Ishikawa (cell line): ENCODE measurements around the gene MICALL2.

Source experiments
- CEBPB ChIP-seq: IDR thresholded peaks from 2 replicates; pipeline ENCODE4 v1.6.1; 2012
- CREB1 ChIP-seq: IDR thresholded peaks from 2 replicates; pipeline ENCODE4 v1.6.1; 2012; ENCODE audit warnings: low read depth
- EGR1 ChIP-seq: IDR thresholded peaks from 2 replicates; pipeline ENCODE4 v1.6.1; 2012
- EP300 ChIP-seq: IDR thresholded peaks from 2 replicates; pipeline ENCODE4 v1.6.1; 2012; ENCODE audit warnings: borderline replicate concordance
- FOXM1 ChIP-seq: IDR thresholded peaks from 2 replicates; pipeline ENCODE4 v1.6.1; 2012; ENCODE audit warnings: low read depth, borderline replicate concordance
- MAX ChIP-seq: IDR thresholded peaks from 2 replicates; pipeline ENCODE4 v1.6.1; 2012
- NFIC ChIP-seq: IDR thresholded peaks from 2 replicates; pipeline ENCODE4 v1.6.1; 2012
- RAD21 ChIP-seq: IDR thresholded peaks from 2 replicates; pipeline ENCODE4 v1.6.1; 2012; ENCODE audit warnings: low read depth
- REST ChIP-seq: IDR thresholded peaks from 2 replicates; pipeline ENCODE4 v1.6.1; 2012; ENCODE audit warnings: low read depth, mild to moderate bottlenecking
- TAF1 ChIP-seq: IDR thresholded peaks from 2 replicates; pipeline ENCODE4 v1.6.1; 2012; ENCODE audit warnings: low read depth, mild to moderate bottlenecking
- TCF12 ChIP-seq: IDR thresholded peaks from 2 replicates; pipeline ENCODE4 v1.6.1; 2012; ENCODE audit warnings: low read depth
- TEAD4 ChIP-seq: IDR thresholded peaks from 2 replicates; pipeline ENCODE4 v1.6.1; 2012
- USF1 ChIP-seq: IDR thresholded peaks from 2 replicates; pipeline ENCODE4 v1.6.1; 2012
- YY1 ChIP-seq: IDR thresholded peaks from 2 replicates; pipeline ENCODE4 v1.6.1; 2012; ENCODE audit warnings: low read depth
- ZBTB7A ChIP-seq: IDR thresholded peaks from 2 replicates; pipeline ENCODE4 v1.6.1; 2012; ENCODE audit warnings: low read depth

Gene MICALL2

GRCh38 chr7:1450987-1451386 is 8.3 kb downstream of the MICALL2 start:
- TF ChIP-seq TEAD4, result no peak
- TF ChIP-seq RAD21, result no peak
- no peak for TF ChIP-seq EGR1
- no peak for TF ChIP-seq TAF1
- no peak for TF ChIP-seq USF1
- TF ChIP-seq MAX, result no peak
- no peak for TF ChIP-seq EP300
- TF ChIP-seq FOXM1, result no peak

- TF ChIP-seq USF1 (no peak), EGR1 (no peak), TAF1 (no peak), CEBPB (no peak), RAD21 (no peak), TEAD4 (no peak), EP300 (no peak), FOXM1 (no peak), YY1 (no peak), MAX (no peak), TCF12 (no peak), NFIC (no peak), REST (no peak), CREB1 (no peak)
These were observed 8.8 kb downstream of the MICALL2 start for GRCh38 chr7:1450431-1450830.

- TF ChIP-seq REST, result no peak
- no peak for TF ChIP-seq RAD21
- no peak for TF ChIP-seq FOXM1
- TF ChIP-seq TCF12, result no peak
- TF ChIP-seq USF1, result no peak
- TF ChIP-seq CEBPB, result no peak
- TF ChIP-seq NFIC, result no peak
- no peak for TF ChIP-seq CREB1
- no peak for TF ChIP-seq EP300
- no peak for TF ChIP-seq TEAD4
- TF ChIP-seq MAX, result no peak
- no peak for TF ChIP-seq YY1
- TF ChIP-seq EGR1, result no peak
- no peak for TF ChIP-seq TAF1
These were observed 9.3 kb downstream of the MICALL2 start for GRCh38 chr7:1449951-1450350.

GRCh38 chr7:1449501-1449900 is 9.8 kb downstream of the MICALL2 start:
- TF ChIP-seq USF1 (no peak), CEBPB (no peak), NFIC (no peak), MAX (no peak), TCF12 (no peak), TEAD4 (no peak), YY1 (no peak), FOXM1 (no peak), CREB1 (no peak), ZBTB7A (no peak), EP300 (no peak), TAF1 (no peak), REST (no peak), RAD21 (no peak), EGR1 (no peak)
